HepG2 (cell line): ENCODE measurements around the gene TESPA1.

ENCODE experiments used
- CTCF ChIP-seq: sonication (generic); formaldehyde crosslinking; IDR thresholded peaks from 2 replicates; pipeline ENCODE4 v1.5.0; 2020; ENCODE audit warnings: mild to moderate bottlenecking, missing genetic modification reagents, moderate library complexity
- NPAS2 ChIP-seq: sonication (generic); formaldehyde crosslinking; IDR thresholded peaks from 2 replicates; pipeline ENCODE4 v1.8.0; 2022; ENCODE audit warnings: mild to moderate bottlenecking, missing genetic modification reagents, borderline replicate concordance
- POLR2AphosphoS5 ChIP-seq: IDR thresholded peaks from 2 replicates; pipeline ENCODE4 v1.6.1; 2012; ENCODE audit warnings: low read depth, low read length
- RFX5 ChIP-seq: IDR thresholded peaks from 2 replicates; pipeline ENCODE4 v1.6.1; 2011; ENCODE audit warnings: low read depth, low read length, improper control_type of control experiment
- ZNF276 ChIP-seq: sonication (generic); formaldehyde crosslinking; IDR thresholded peaks from 2 replicates; pipeline ENCODE4 v1.4.0; 2020; ENCODE audit warnings: mild to moderate bottlenecking, low read depth, missing genetic modification reagents
- ZNF660 ChIP-seq: sonication (generic); formaldehyde crosslinking; IDR thresholded peaks from 2 replicates; pipeline ENCODE4 v1.5.1; 2020; ENCODE audit warnings: mild to moderate bottlenecking, low read depth, missing genetic modification reagents, borderline replicate concordance

GRCh38 chr12:54954228-54954627 is 30.3 kb downstream of the TESPA1 start:
- no peak for TF ChIP-seq RFX5
- TF ChIP-seq POLR2AphosphoS5, result no peak
- no peak for TF ChIP-seq ZNF276 (CRISPR knock-in tag)
- TF ChIP-seq ZNF660, result no peak
- TF ChIP-seq CTCF (CRISPR knock-in tag), result no peak
- no peak for TF ChIP-seq NPAS2 (CRISPR knock-in tag)
